Colonic mucosa (tissue), 4 donors: ENCODE data around the gene CEACAM21. TPM values are rescaled to one million over a fixed set of nuclear protein-coding genes. Genes with fewer than 3 reads are reported as not detected.

Experiments
- DNase-seq: peaks from one replicate; pipeline ENCODE4 v3.0.0-alpha.2; 2020
- H3K27ac ChIP-seq: fragments of 200-600 bp; one replicate; pipeline ENCODE4 v1.8.0; 2021
- H3K27me3 ChIP-seq: fragments of 200-600 bp; one replicate; pipeline ENCODE4 v1.8.0; 2021
- H3K36me3 ChIP-seq: fragments of 200-600 bp; one replicate; pipeline ENCODE4 v1.8.0; 2021
- H3K4me1 ChIP-seq: fragments of 200-600 bp; one replicate; pipeline ENCODE4 v1.8.0; 2021; ENCODE audit warnings: mild to moderate bottlenecking
- H3K4me3 ChIP-seq: fragments of 200-600 bp; one replicate; pipeline ENCODE4 v1.8.0; 2021
- H3K9ac ChIP-seq, 2 donors: one replicate each; pipeline ENCODE4 v1.7.0; 2013; ENCODE audit warnings: control low read depth in 2 of 2, low read depth in 2 of 2, low read length in 2 of 2
- H3K9me3 ChIP-seq: fragments of 200-600 bp; one replicate; pipeline ENCODE4 v1.8.0; 2021
- CTCF ChIP-seq: fragments of 200-600 bp; IDR thresholded peaks from one replicate; pipeline ENCODE4 v1.8.0; 2022; ENCODE audit warnings: antibody characterized with exemption, mild to moderate bottlenecking
- intact Hi-C: fragments of 100-400 bp; cut with DNase I; formaldehyde crosslinking; loops from one replicate; pipeline ENCODE4 v1.14.1; 2022
- total RNA-seq, 2 donors: library from RNA; stranded (reverse); fragmentation: NEBNext Ultra II Directional in 1 of 2; extraction: Animal tissue kit (Norgen Biotek cat#: 25700) in 1 of 2; gene quantifications; one replicate each; pipeline ENCODE4 v1.2.1, GENCODE V29; 2021
- donor health status: healthy.
- donor health status: DM: no; HTN: no; CAD: no.
- donor health status: DM: no; HTN: no; CAD: no.

CEACAM21 gene
- total RNA-seq, 2 donors from 2014 or later: 0.25 to 0.45 TPM

- H3K27me3 ChIP-seq: no peaks in the 10 kb centered on the region
- H3K27ac ChIP-seq: no peak overlapping the region
- H3K4me1 ChIP-seq: no peaks in the 10 kb centered on the region
- no peaks in the 10 kb centered on the region for H3K9me3 ChIP-seq
- no peaks in the 10 kb centered on the region for H3K36me3 ChIP-seq
- TF ChIP-seq CTCF: no peak
- no peak for DNase-seq
- intact Hi-C loops: no loop called here
- no peak overlapping the region for H3K9ac ChIP-seq
- no peak overlapping the region for H3K4me3 ChIP-seq
These were observed 31.7 kb downstream of the CEACAM21 start for GRCh38 chr19:41607668-41608067.

GRCh38 chr19:41610789-41611188, 34.8 kb downstream of the CEACAM21 start:
- TF ChIP-seq CTCF: no peak

GRCh38 chr19:41612483-41612882, 36.5 kb downstream of the CEACAM21 start:
- no peak overlapping the region for H3K9ac ChIP-seq
- TF ChIP-seq CTCF: no peak
- no peaks in the 10 kb centered on the region for H3K4me1 ChIP-seq
- no peaks in the 10 kb centered on the region for H3K36me3 ChIP-seq
- no peaks in the 10 kb centered on the region for H3K27me3 ChIP-seq
- H3K27ac ChIP-seq: no peak overlapping the region
- intact Hi-C loops: no loop called here
- H3K9me3 ChIP-seq: no peaks in the 10 kb centered on the region
- no peak for DNase-seq
- no peak overlapping the region for H3K4me3 ChIP-seq

More at GRCh38 chr19:41610789-41611188, 34.8 kb downstream of the CEACAM21 start:
- Histone ChIP-seq H3K36me3 (no peaks in the 10 kb centered on the region), H3K9me3 (no peaks in the 10 kb centered on the region), H3K9ac (no peak overlapping the region), H3K4me1 (no peaks in the 10 kb centered on the region), H3K27ac (no peak overlapping the region), H3K27me3 (no peaks in the 10 kb centered on the region), H3K4me3 (no peak overlapping the region)
- DNase-seq: no peak
- intact Hi-C loops: no loop called here

- Histone ChIP-seq H3K9me3 (no peaks in the 10 kb centered on the region), H3K9ac (no peak overlapping the region), H3K4me3 (no peak overlapping the region), H3K4me1 (no peaks in the 10 kb centered on the region), H3K27me3 (no peaks in the 10 kb centered on the region), H3K36me3 (no peaks in the 10 kb centered on the region), H3K27ac (no peak overlapping the region)
- DNase-seq: no peak
- TF ChIP-seq CTCF: no peak
- intact Hi-C loops: no loop called here
These were observed 39.2 kb downstream of the CEACAM21 start for GRCh38 chr19:41615207-41615606.

- no peak for TF ChIP-seq CTCF
- intact Hi-C loops: no loop called here
- H3K9ac ChIP-seq: no peak overlapping the region
- H3K27ac ChIP-seq: no peak overlapping the region
- H3K9me3 ChIP-seq: no peaks in the 10 kb centered on the region
- DNase-seq: no peak
- no peak overlapping the region for H3K4me3 ChIP-seq
- H3K36me3 ChIP-seq: no peaks in the 10 kb centered on the region
- no peaks in the 10 kb centered on the region for H3K4me1 ChIP-seq
- no peaks in the 10 kb centered on the region for H3K27me3 ChIP-seq
These were observed 41.0 kb downstream of the CEACAM21 start for GRCh38 chr19:41616792-41617621.
